Activated B cell treated with CpG ODN at 0.5 μM for 24 hours (primary cell): Measurements from ENCODE around the gene GNG12. TPM values are rescaled to one million over a fixed set of nuclear protein-coding genes. Genes with fewer than 3 reads are reported as not detected.

ENCODE experiments used
- ATAC-seq: fragments of 200-7000 bp; cut with Tn5 transposase; one replicate; pipeline ENCODE4 v1.10.0; 2021; ENCODE audit warnings: low read depth, mild to moderate bottlenecking, moderate library complexity
- CTCF ChIA-PET: fragments of 350-600 bp; sonication (Branson Sonifier 250); formaldehyde crosslinking; loops from one replicate; lab custom pipeline; 2021; ENCODE audit warnings: antibody characterized with exemption; lab: Charles Lee
- POLR2A ChIA-PET: fragments of 350-600 bp; sonication (Branson Sonifier 250); formaldehyde crosslinking; loops from one replicate; lab custom pipeline; 2021; ENCODE audit warnings: antibody characterized with exemption; lab: Charles Lee
- DNase-seq: peaks from one replicate; pipeline ENCODE4 v3.0.0; 2022
- H3K27ac Mint-ChIP-seq: one replicate; pipeline ENCODE4 v1.8.0; 2020; ENCODE audit warnings: mixed read lengths
- H3K27me3 Mint-ChIP-seq: one replicate; pipeline ENCODE4 v1.8.0; 2021; ENCODE audit warnings: mixed read lengths
- H3K36me3 Mint-ChIP-seq: one replicate; pipeline ENCODE4 v1.8.0; 2021; ENCODE audit warnings: low read depth, mixed read lengths
- H3K4me1 Mint-ChIP-seq: one replicate; pipeline ENCODE4 v1.8.0; 2021; ENCODE audit warnings: mixed read lengths
- H3K4me3 Mint-ChIP-seq: one replicate; pipeline ENCODE4 v1.8.0; 2020; ENCODE audit warnings: mild to moderate bottlenecking, mixed read lengths
- H3K9me3 Mint-ChIP-seq: one replicate; pipeline ENCODE4 v1.8.0; 2020; ENCODE audit warnings: mixed read lengths
- intact Hi-C: fragments of 100-400 bp; cut with micrococcal nuclease; formaldehyde crosslinking; loops from one replicate; pipeline ENCODE4 v1.15.1; 2024
- total RNA-seq: library from RNA; stranded (reverse); gene quantifications from 2 replicates; pipeline ENCODE4 v1.2.3, GENCODE V29; 2022
- TF ChIP-seq, protein P1 (sequence below): fragments of 200-600 bp; IDR thresholded peaks from one replicate; pipeline ENCODE4 v1.8.0; 2022; ENCODE audit warnings: antibody characterized with exemption, mild to moderate bottlenecking

Gene GNG12
- total RNA-seq, 1 donor from 2014 or later, result not detected

DNA sequence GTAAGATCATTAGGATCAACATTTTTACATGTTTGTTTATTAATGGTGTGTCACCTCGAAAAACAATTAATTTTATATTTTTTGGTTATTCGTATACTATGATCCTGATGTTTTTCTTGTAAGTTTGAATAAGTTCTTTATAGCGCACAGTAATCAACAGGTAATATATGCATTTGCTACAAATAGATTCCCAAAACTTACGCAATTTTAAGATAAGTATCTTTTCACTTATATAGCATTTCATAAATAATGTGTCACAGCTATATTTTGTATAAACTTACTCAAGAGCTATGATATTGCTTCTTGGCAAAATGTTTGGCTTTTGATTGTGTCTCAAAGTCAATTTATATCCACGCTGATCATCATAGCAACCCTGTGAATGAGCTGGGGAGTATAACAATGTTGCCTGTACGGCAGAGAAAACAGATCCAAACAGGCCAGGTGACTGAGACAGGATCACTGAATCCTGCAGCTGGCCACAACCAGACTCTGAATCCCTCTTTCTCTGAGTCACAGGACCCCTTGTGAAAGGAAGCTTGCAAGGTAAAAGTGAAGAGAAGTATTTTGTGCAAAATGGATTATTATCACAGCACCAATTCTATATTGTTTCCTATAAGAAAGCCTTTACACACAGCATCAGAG, 48.6 kb downstream of the GNG12 start:
- POLR2A ChIA-PET, result no interaction called here
- intact Hi-C loops, result no loop called here
- TF ChIP-seq, protein P1, sequence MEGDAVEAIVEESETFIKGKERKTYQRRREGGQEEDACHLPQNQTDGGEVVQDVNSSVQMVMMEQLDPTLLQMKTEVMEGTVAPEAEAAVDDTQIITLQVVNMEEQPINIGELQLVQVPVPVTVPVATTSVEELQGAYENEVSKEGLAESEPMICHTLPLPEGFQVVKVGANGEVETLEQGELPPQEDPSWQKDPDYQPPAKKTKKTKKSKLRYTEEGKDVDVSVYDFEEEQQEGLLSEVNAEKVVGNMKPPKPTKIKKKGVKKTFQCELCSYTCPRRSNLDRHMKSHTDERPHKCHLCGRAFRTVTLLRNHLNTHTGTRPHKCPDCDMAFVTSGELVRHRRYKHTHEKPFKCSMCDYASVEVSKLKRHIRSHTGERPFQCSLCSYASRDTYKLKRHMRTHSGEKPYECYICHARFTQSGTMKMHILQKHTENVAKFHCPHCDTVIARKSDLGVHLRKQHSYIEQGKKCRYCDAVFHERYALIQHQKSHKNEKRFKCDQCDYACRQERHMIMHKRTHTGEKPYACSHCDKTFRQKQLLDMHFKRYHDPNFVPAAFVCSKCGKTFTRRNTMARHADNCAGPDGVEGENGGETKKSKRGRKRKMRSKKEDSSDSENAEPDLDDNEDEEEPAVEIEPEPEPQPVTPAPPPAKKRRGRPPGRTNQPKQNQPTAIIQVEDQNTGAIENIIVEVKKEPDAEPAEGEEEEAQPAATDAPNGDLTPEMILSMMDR, result no peak
- H3K9me3 Mint-ChIP-seq, result no peaks in the 10 kb centered on the region
- H3K27ac Mint-ChIP-seq, result no peak overlapping the region
- H3K36me3 Mint-ChIP-seq, result no peaks in the 10 kb centered on the region
- no peaks in the 10 kb centered on the region for H3K4me1 Mint-ChIP-seq
- no peak for DNase-seq
- no peak for ATAC-seq
- H3K27me3 Mint-ChIP-seq, result no peaks in the 10 kb centered on the region
- H3K4me3 Mint-ChIP-seq, result no peak overlapping the region
- CTCF ChIA-PET, result interaction anchor here (1.1 kb wide), 1 partner anchor 18 kb away, joined by 3 read pairs; no protein-coding TSS in a partner anchor

DNA sequence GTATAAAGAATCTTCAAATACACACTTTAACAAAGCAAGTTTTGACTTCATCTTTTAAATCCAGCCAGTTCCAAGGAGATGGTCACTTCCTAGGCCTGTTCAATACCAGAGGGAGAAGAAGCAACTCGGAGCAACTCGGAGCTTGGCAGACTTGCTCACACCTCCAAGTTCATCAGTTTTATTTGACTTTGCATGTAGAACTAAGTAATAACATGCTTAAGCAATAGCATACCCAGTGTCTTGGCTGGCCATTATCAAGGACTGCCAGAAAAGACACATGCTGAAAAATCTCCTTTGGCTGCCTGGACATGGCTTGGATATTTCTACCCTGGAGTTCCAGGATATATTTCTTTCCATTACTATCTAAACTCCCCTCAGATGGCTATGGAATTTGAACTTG, 52.6 kb downstream of the GNG12 start:
- CTCF ChIA-PET, result interaction anchor here (1.0 kb wide), 1 partner anchor 15 kb away, joined by 3 read pairs; no protein-coding TSS in a partner anchor
- TF ChIP-seq, protein P1, result no peak
- Mint-ChIP-seq H3K4me3 (no peak overlapping the region), H3K27ac (no peak overlapping the region), H3K36me3 (no peaks in the 10 kb centered on the region), H3K27me3 (peaks cover 4% of the 10 kb centered on the region), H3K9me3 (no peaks in the 10 kb centered on the region), H3K4me1 (no peaks in the 10 kb centered on the region)
- DNase-seq (no peak), ATAC-seq (no peak)
- POLR2A ChIA-PET, result no interaction called here
- intact Hi-C loops, result no loop called here

DNA sequence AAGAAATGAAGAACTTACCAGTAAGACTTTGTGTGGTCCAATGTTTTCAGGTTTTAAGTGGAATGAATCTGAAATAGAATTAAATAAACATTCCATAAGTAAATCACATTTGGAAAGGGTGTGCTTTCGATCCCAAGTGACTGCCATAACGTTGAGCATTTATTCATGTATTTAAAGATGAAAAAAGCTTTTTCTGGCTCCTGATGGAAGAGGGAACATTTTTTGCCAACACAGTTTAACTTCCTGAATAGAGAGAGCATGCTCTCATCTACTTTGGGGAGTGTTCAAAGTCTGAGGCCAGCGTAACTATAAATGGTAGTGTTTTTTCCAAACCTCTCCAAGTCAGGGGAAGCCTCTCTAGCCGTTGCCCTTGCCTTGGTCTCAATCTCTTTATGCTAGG, 55.8 kb downstream of the GNG12 start:
- peaks cover 15% of the 10 kb centered on the region for H3K27me3 Mint-ChIP-seq
- intact Hi-C loops, result no loop called here
- ChIA-PET CTCF (interaction anchor here (1.1 kb wide), 1 partner anchor 11 kb away, joined by 3 read pairs; no protein-coding TSS in a partner anchor), POLR2A (no interaction called here)
- ATAC-seq (no peak), DNase-seq (no peak)
- no peaks in the 10 kb centered on the region for H3K4me1 Mint-ChIP-seq
- no peak overlapping the region for H3K27ac Mint-ChIP-seq
- H3K9me3 Mint-ChIP-seq, result no peaks in the 10 kb centered on the region
- H3K4me3 Mint-ChIP-seq, result no peak overlapping the region
- TF ChIP-seq, protein P1, result no peak
- no peaks in the 10 kb centered on the region for H3K36me3 Mint-ChIP-seq

GRCh38 chr1:67777016-67777415, 56.3 kb downstream of the GNG12 start:
- DNase-seq (no peak), ATAC-seq (no peak)
- TF ChIP-seq, protein P1, result no peak
- Mint-ChIP-seq H3K9me3 (no peaks in the 10 kb centered on the region), H3K36me3 (no peaks in the 10 kb centered on the region), H3K27me3 (peaks cover 15% of the 10 kb centered on the region), H3K27ac (no peak overlapping the region), H3K4me3 (no peak overlapping the region), H3K4me1 (no peaks in the 10 kb centered on the region)
- POLR2A ChIA-PET, result no interaction called here
- CTCF ChIA-PET, result interaction anchor here (1.1 to 1.5 kb wide), 2 partner anchors 10 to 17 kb away, joined by 3 read pairs; no protein-coding TSS in a partner anchor
- intact Hi-C loops, result no loop called here

DNA sequence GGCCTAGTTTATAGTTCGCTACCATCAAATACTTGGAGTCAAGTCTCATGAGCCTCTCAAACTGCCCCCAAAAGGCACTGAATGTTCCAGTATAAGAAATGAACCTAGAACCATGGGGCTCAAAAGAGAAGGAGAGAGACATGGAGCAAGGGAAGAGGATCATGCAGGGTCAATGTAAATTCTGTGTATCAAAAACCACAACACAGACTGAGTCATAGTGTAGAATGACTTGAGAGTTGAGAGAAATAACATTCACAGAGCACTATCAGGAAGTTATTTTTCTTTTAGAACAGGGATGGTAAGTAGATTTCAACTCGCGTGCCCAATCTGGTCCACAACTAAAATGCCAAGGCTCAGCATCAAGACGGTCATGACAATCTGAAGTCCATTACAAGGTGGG, 59.8 kb downstream of the GNG12 start:
- Mint-ChIP-seq H3K36me3 (no peaks in the 10 kb centered on the region), H3K27me3 (peaks cover 21% of the 10 kb centered on the region)
- TF ChIP-seq, protein P1, result no peak

More for the DNA sequence above, 59.8 kb downstream of the GNG12 start:
- ATAC-seq (no peak), DNase-seq (no peak)
- CTCF ChIA-PET, result no interaction called here
- POLR2A ChIA-PET, result no interaction called here
- Mint-ChIP-seq H3K9me3 (no peaks in the 10 kb centered on the region), H3K4me3 (no peak overlapping the region), H3K27ac (no peak overlapping the region), H3K4me1 (no peaks in the 10 kb centered on the region)
- intact Hi-C loops, result no loop called here
